C4-2B (cell line): ENCODE results near the gene EID1.

Experiments
- ZFX ChIP-seq: fragments of 450-650 bp; IDR thresholded peaks from 2 replicates; pipeline ENCODE4 v1.6.1; 2017
- TF ChIP-seq, protein P1 (sequence below): fragments of 450-650 bp; conservative IDR thresholded peaks from 2 replicates; pipeline ENCODE4 v1.5.1; 2017; ENCODE audit warnings: mild to moderate bottlenecking

GRCh38 chr15:48861813-48862431, 16.0 kb upstream of the EID1 start:
- TF ChIP-seq, protein P1, sequence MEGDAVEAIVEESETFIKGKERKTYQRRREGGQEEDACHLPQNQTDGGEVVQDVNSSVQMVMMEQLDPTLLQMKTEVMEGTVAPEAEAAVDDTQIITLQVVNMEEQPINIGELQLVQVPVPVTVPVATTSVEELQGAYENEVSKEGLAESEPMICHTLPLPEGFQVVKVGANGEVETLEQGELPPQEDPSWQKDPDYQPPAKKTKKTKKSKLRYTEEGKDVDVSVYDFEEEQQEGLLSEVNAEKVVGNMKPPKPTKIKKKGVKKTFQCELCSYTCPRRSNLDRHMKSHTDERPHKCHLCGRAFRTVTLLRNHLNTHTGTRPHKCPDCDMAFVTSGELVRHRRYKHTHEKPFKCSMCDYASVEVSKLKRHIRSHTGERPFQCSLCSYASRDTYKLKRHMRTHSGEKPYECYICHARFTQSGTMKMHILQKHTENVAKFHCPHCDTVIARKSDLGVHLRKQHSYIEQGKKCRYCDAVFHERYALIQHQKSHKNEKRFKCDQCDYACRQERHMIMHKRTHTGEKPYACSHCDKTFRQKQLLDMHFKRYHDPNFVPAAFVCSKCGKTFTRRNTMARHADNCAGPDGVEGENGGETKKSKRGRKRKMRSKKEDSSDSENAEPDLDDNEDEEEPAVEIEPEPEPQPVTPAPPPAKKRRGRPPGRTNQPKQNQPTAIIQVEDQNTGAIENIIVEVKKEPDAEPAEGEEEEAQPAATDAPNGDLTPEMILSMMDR: peak; percentile 97
- no peak for TF ChIP-seq ZFX
